ENCODE data around the gene NDUFB4.
"Not testable (repeated sequence)": the region's sequence is repeated elsewhere in the genome, so short reads cannot be mapped to it uniquely, and the experiment has no call there.

The NDUFB4 gene

GRCh38 chr3:120569222-120570057 lies 26.7 kb upstream of the NDUFB4 start:
- no peak for DNase-seq (ENCODE audit: low spot score)

DNA sequence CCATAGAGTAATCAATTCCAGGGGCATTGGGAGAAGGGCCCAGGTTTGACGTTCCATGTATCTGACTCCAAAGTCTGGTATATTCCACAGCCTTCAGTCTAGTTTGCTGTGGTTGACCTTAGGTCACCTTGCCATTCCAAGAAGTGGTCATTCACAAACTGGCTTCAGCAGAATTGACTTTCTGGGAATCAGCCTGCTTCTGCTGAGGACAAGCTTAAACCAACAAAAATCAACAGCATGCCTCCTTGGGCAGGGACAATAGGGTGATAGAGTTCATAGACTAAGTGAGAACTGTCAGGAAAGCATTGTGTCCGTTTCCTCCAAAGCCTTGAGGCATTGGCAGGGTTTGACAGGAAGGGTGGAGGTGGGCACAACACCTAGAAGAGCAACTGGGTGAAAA lies 24.1 kb upstream of the NDUFB4 start:
- no peak for DNase-seq (ENCODE audit: low spot score)

DNA sequence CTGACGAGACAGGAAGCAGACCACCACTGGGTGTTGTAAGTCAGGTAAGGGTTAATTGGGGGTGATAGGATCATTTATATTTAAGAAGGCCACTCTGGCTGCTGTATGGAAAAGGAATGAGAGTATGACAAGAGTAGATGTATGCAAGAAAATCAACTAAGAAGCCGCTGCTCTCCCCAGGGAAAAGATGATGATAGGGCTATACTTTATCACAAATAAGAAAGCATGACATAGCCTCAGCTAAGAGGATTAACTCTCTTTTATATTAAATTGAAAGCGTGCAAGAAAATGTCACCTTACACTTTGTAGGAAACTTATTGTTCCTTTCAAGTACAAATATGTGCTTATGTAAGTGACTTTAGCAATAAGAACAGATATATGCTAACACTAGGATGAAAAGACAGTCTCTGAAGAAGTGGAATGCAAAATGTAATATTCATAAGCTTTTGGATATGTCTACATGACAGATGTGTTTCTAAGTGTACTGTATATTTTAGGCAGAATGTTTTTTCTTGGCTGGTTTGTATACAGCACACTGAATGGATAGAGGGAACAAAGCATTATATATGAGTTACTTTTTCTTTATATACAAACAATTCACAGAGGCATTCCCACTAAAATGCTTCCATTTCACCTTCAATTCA lies 8.7 kb upstream of the NDUFB4 start:
- no peak for DNase-seq (ENCODE audit: low spot score)

GRCh38 chr3:120595788-120596115 lies 384 bp upstream of the NDUFB4 start:
- no peak for DNase-seq (ENCODE audit: low spot score)

DNA sequence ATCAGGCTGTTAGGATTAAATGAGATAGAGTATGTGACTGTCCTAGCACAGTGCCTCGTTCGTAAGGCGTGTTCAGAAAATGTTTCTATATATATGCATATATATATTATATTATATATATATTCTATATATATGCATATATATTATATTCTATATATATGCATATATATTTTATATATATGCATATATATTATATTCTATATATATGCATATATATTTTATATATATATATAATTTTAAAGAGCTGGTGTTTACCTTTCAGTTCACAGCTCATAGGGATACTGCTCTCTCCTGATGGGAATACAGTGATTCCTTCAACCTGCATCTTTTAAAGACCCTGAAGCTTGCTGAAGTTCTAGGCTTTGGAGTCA lies 702 bp downstream of the NDUFB4 start:
- no peak for DNase-seq (ENCODE audit: low spot score)

DNA sequence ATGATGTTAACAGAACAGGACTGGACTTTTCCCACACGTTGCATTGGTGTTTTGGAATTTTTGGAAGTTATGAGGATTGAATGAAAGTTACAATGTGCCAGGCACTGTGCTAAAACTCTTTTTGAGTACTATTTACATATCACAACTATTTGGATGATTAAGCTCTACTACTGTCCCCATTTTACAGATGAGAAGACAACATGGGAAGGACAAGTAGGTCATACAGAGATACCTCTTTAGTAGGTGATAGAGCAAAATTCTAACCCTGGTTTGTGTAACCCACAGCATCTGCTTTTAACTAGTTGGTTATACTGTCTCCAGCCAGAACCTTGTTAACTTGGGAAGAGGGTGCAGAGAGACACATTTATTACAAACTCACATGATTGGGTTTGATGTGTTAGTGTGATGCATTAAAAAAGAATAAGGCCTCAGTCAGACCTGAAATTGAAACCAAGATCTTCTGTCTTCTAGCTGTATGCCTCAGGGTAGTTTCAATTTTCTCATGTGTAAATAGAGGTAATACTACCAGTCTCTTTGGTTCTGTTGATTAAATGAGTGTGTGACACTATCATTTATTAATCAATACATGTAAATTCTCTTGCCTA lies 1.4 kb downstream of the NDUFB4 start:
- DNase-seq (ENCODE audit: low spot score) = no peak

DNA sequence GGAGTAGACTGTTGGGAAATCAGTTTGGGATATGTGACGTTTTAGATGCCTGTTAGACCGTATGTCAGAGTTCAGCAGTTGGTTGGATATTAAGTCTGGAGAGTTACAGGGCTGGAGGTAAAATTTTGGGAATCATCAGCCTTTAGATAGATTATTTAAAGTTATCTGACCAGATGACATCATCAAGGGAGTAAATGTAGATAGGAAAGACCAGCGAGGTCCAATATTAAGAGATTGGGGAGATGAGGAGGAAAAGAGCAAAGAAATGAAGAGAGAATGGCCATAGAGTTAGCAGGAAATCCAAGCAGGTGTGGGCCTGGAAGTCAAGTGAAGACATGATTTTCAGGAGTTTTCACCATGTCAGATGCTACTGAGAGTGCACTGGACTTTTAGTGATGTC lies 3.1 kb downstream of the NDUFB4 start:
- no peak for DNase-seq (ENCODE audit: low spot score)

DNA sequence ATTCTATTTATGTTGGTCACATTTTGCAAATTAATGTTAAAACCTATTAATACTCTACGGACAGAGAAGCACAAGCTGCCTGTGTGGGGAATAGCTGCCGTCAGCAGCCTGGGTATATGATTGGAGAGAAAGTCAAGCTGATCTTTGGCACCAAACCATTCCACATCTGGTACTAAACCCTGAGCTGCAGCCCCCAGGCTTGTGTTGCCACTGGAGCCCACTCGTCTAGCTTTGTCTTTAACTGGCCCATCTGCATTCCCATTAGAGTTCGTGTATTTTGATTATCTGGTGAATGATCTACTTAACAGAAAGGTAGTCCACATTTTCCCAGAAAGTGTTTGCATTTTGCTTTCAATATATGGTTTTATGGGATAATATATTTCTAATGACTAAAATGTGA lies 5.4 kb downstream of the NDUFB4 start:
- no peak for DNase-seq (ENCODE audit: low spot score)

DNA sequence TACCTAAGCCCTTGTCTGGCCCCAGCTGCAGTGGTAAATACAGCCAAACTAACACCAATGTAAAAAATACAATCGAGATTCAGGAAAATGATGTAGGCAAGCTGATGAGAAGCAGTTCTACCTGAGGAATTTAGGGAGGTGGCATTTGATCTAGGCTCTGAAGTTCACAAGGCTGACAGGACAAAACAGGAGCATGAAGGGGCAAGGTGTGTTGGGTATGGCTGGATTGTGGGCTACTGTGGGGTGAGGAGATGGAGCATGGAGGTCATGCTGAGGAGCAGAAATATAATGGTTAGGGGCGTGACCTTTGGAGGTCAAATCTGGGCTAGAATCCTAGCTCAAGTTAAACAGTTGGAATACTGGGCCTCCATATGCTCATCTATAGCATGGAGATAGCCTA lies 6.5 kb downstream of the NDUFB4 start:
- no peak for DNase-seq (ENCODE audit: low spot score)

DNA sequence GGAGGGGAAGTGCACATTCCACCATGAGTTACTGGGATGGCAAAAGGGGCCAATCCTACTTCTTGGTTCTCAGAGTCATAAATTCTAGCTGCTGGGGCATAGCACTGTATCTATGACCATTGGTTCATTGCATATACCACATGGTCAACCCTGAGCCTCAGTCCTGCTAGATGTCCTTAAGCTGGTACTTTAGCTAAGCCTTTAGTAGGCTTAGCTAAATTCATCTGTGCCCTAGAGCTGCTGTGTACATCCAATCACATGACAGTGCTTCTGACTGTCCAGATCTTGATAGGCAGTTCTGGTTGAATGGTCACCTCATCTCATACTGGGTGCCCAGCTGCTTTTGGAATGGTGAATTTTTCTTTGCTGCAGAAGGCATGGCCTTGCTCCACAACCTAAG lies 8.2 kb downstream of the NDUFB4 start:
- DNase-seq (ENCODE audit: low spot score) = no peak

DNA sequence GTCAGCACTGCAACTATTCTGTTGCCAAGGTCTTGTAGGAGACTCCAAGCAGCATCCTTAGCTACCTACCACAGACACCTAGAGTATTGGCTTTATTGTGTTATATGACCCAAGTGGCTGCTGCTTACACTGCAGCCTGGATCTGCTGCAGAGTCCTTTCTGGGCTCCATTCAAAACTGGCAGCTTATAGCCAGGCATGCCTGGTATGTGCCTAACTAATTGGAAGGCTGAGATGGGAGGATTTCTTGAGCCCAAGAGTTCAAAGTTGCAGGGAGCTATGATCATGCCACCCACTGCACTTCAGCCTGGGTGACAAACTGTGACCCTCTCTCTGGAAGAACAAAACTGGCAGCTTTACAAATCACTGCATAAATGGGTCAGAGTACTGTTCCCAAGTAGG lies 8.6 kb downstream of the NDUFB4 start:
- DNase-seq (ENCODE audit: low spot score) = no peak

DNA sequence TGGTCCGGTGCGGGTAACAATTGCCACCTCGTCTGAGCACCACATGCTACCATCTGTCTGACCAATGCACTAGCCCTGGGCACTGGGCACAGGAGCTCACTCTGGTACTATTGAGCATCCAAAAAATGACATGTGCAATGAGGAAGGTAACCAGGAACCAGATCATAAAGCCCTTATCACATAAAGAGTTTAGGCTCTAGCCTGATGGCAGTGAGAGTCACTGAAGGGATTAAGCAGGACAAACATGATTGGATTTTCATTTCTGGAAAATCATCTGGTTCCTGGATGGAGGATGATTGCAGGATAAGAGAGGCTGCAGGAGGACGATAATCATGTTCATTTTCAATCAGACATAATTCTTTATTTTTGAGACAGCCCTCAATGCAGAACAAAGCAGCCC lies 12.4 kb downstream of the NDUFB4 start:
- no peak for DNase-seq (ENCODE audit: low spot score)

DNA sequence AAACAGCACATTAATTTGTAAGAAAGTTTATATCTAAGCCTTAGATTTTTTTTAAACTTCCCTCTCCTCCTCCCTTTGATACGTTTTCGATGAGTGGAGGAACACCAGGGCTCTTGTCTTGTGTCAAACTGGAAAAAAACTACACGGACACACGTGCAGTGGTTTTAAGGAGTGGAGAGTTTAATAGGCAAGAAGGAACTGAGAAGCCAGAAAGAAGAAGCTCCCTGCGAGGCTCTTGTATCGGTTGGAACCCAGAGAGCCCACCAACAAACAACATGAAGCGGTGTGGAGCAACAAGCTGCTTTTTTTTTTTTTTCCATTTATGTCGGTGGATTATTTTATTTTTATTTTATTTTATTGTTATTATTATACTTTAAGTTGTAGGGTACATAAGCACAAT lies 18.6 kb downstream of the NDUFB4 start:
- no peak for DNase-seq (ENCODE audit: low spot score)

GRCh38 chr3:120615847-120616609 lies 19.9 kb downstream of the NDUFB4 start:
- DNase-seq (ENCODE audit: low spot score) = no peak

- not testable (repeated sequence) for DNase-seq (ENCODE audit: low spot score)
These were observed 20.6 kb downstream of the NDUFB4 start for GRCh38 chr3:120616745-120617144.

DNA sequence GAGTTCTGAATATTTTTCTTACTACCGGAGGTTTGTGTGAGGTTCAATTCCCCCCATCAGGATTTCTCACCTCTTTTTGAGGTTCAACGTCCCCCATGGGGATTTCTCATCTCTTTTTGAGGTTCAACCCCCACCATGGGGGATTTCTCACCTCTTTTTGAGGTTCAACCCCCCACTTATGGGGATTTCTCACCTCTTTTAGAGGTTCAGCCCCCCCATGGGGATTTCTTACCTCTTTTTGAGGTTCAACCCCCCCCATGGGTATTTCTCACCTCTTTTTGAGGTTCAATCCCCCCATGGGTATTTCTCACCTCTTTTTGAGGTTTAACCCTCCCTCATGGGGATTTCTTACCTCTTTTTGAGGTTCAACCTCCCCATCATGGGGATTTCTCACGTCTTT lies 26.3 kb downstream of the NDUFB4 start:
- DNase-seq (ENCODE audit: low spot score) = no peak

DNA sequence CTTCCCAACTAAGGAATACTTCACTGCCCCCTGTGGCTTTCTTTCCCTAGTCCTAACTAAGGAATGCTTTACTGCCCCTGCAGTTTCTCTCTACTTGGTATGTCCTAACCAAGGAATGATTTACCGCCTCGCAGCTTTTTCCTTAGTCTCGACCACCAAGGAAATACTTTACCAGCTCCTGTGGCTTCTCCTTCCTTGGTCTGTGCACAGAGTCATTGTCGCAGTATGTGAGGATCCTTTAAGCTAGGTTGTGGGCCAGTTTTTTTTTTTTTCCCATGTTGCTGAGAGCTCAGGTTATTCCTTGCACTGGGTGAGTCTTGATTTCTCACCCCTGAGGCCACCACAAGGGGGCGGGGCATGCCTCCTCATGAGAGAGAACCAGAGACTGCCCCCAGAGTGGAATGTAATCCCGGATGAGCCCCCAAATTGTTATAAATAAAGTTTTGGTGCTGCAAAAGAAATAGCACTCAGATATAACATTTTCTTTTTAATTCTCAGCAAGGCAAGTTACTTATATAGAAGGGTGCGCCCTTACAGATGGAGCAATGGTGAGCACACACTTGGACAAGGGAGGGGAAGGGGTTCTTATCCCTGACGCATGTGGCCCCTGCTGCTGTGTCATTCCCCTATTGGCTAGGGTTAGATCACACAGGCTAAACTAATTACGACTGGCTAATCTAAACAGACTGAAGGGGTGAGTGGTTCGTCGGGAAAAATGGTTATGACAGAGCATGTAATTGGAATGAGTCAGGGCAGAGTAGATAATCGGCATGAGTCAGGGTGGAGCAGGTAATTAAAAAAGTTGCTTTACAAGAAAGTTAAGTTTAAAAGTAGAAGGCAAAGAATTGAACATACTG lies 27.0 kb downstream of the NDUFB4 start:
- DNase-seq (ENCODE audit: low spot score) = no peak

GRCh38 chr3:120623727-120624093 lies 27.6 kb downstream of the NDUFB4 start:
- no peak for DNase-seq (ENCODE audit: low spot score)

GRCh38 chr3:120625159-120625586 lies 29.0 kb downstream of the NDUFB4 start:
- DNase-seq (ENCODE audit: low spot score) = no peak

DNA sequence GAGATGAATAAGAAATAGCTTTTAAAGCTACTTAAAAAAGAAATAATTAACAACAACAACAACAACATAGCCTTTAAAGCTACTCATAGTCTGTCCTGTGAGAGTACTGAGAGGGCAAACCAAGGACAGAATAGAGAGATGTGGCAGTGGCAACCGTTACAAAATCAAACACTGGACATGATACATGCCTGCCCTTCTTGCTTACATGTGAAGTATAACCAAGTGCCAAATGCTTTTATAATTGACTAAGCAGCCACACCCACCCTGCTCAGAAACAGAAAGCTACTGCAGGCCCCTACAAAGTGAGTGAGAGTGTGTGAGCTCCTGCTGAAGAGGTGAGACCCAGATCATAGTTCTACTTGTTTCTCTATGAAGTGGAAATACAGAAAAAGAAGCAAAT lies 38.4 kb downstream of the NDUFB4 start:
- DNase-seq (ENCODE audit: low spot score) = no peak

DNA sequence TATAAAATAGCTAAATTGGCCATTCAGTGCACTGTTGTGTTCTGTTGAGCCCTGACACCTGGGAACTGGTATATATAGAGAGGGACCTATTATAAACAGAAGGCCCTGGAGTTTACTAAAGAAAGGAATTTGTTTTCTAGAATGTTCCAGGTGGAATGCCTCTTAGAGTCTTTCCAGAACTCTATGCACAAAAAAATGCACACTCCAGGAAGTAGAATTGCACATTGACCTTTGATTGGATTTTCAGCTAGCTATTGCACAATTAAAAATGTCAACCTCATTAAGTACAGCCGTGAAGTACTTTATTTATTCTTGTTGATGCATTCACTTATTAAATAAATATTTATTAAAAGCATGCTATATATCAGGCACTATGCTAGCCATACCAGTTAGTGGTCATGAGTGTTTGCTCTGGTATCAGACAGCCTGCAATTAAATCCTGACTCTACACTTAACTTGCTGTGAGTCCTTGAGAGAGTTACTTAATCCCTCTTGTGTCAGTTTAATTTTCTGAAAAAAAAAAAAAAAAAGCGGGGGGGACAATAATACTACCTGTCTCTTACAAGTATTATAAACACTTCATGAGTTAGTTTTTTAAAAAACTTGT lies 40.8 kb downstream of the NDUFB4 start:
- no peak for DNase-seq (ENCODE audit: low spot score)

Data from CD4-positive, alpha-beta T cell treated with Interleukin-2 at 100 ng/mL for 4 hours (primary cell).